HepG2 (cell line): ENCODE results near the gene TCAIM. TPM values are rescaled to one million over a fixed set of nuclear protein-coding genes. Genes with fewer than 3 reads are reported as not detected.

Experiments
- DNMT1 ChIP-seq: sonication (generic); formaldehyde crosslinking; IDR thresholded peaks from 2 replicates; pipeline ENCODE4 v1.5.1; 2020; ENCODE audit warnings: mild to moderate bottlenecking, missing genetic modification reagents
- GPN1 ChIP-seq: sonication (generic); formaldehyde crosslinking; IDR thresholded peaks from 2 replicates; pipeline ENCODE4 v1.5.1; 2020; ENCODE audit warnings: missing genetic modification reagents, borderline replicate concordance
- GTF3A ChIP-seq: sonication (generic); formaldehyde crosslinking; conservative IDR thresholded peaks from 2 replicates; pipeline ENCODE4 v1.4.0; 2020; ENCODE audit warnings: mild to moderate bottlenecking, missing genetic modification reagents
- REST ChIP-seq, 2 experiments: IDR thresholded peaks; 2 replicates each; pipeline ENCODE4 v1.6.1; 2011 to 2012; ENCODE audit warnings: low read length in 2 of 2, borderline replicate concordance in 1 of 2, low read depth in 1 of 2, mild to moderate bottlenecking in 1 of 2, moderate library complexity in 1 of 2
- SSRP1 ChIP-seq: IDR thresholded peaks from 2 replicates; pipeline ENCODE4 v1.6.1; 2016; ENCODE audit warnings: control low read depth
- ZNF142 ChIP-seq: sonication (generic); formaldehyde crosslinking; IDR thresholded peaks from 2 replicates; pipeline ENCODE4 v1.4.0; 2020; ENCODE audit warnings: missing genetic modification reagents
- ZNF556 ChIP-seq: sonication (generic); formaldehyde crosslinking; IDR thresholded peaks from 2 replicates; pipeline ENCODE4 v1.4.0; 2020; ENCODE audit warnings: mild to moderate bottlenecking, missing genetic modification reagents, borderline replicate concordance
- ZNF564 ChIP-seq: sonication (generic); formaldehyde crosslinking; IDR thresholded peaks from 2 replicates; pipeline ENCODE4 v1.8.1; 2023; ENCODE audit warnings: mild to moderate bottlenecking, missing genetic modification reagents
- ZNF577 ChIP-seq: sonication (generic); formaldehyde crosslinking; IDR thresholded peaks from 2 replicates; pipeline ENCODE4 v1.4.0; 2020; ENCODE audit warnings: mild to moderate bottlenecking, low read depth, missing genetic modification reagents, borderline replicate concordance
- polyA plus RNA-seq, 8 experiments: library from polyadenylated mRNA; depleted of rRNA in 3 of 8; stranded (reverse) in 7 of 8; unstranded in 1 of 8; fragments of >200 nt; fragmentation: Illumina TruSeq in 4 of 8; extraction: Trizol in 4 of 8; gene quantifications; 2 replicates each; pipeline versions ENCODE4 v1.2.1 to v1.2.3, GENCODE V29; 2011 to 2016; ENCODE audit warnings: low read depth in 4 of 8, missing spikeins in 1 of 8, mixed read lengths in 1 of 8; ENCODE audit not compliant: insufficient read depth in 1 of 8
- total RNA-seq, 5 experiments: library from RNA; depleted of rRNA; stranded (reverse); fragments of >200 nt; fragmentation: Illumina TruSeq; extraction: Trizol; gene quantifications; 2 replicates each; pipeline ENCODE4 v1.2.3, GENCODE V29; 2016; ENCODE audit warnings: low read depth in 1 of 5
- TF ChIP-seq, protein P1 (sequence below): sonication (generic); formaldehyde crosslinking; IDR thresholded peaks from 2 replicates; pipeline ENCODE4 v1.4.0; 2020; ENCODE audit warnings: missing genetic modification reagents
- TF ChIP-seq, protein P2 (sequence below): sonication (generic); formaldehyde crosslinking; IDR thresholded peaks from 2 replicates; pipeline ENCODE4 v1.4.0; 2020; ENCODE audit warnings: missing genetic modification reagents, borderline replicate concordance

Gene TCAIM
- total and polyA plus RNA-seq, 2 of the 13 experiments (the other 11 are each of a cell fraction or from before 2014, with no cell fraction given) = 16.9 to 22.6 TPM

GRCh38 chr3:44454258-44454657, 115.7 kb downstream of the TCAIM start (continued):
- TF ChIP-seq ZNF142 (no peak), GPN1 (CRISPR knock-in tag) (no peak), ZNF577 (CRISPR knock-in tag) (no peak), ZNF564 (CRISPR knock-in tag) (no peak), SSRP1 (CRISPR knock-in tag) (no peak), DNMT1 (no peak), ZNF556 (no peak), GTF3A (CRISPR knock-in tag) (no peak), REST (IDR thresholded peaks at IDR 0.05; ENCODE audit: borderline replicate concordance in 1 of 2, low read depth in 1 of 2, low read length in 2 of 2) (no peak)
- TF ChIP-seq, protein P1, sequence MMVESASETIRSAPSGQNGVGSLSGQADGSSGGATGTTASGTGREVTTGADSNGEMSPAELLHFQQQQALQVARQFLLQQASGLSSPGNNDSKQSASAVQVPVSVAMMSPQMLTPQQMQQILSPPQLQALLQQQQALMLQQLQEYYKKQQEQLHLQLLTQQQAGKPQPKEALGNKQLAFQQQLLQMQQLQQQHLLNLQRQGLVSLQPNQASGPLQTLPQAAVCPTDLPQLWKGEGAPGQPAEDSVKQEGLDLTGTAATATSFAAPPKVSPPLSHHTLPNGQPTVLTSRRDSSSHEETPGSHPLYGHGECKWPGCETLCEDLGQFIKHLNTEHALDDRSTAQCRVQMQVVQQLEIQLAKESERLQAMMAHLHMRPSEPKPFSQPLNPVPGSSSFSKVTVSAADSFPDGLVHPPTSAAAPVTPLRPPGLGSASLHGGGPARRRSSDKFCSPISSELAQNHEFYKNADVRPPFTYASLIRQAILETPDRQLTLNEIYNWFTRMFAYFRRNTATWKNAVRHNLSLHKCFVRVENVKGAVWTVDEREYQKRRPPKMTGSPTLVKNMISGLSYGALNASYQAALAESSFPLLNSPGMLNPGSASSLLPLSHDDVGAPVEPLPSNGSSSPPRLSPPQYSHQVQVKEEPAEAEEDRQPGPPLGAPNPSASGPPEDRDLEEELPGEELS = no peak
- TF ChIP-seq, protein P2, sequence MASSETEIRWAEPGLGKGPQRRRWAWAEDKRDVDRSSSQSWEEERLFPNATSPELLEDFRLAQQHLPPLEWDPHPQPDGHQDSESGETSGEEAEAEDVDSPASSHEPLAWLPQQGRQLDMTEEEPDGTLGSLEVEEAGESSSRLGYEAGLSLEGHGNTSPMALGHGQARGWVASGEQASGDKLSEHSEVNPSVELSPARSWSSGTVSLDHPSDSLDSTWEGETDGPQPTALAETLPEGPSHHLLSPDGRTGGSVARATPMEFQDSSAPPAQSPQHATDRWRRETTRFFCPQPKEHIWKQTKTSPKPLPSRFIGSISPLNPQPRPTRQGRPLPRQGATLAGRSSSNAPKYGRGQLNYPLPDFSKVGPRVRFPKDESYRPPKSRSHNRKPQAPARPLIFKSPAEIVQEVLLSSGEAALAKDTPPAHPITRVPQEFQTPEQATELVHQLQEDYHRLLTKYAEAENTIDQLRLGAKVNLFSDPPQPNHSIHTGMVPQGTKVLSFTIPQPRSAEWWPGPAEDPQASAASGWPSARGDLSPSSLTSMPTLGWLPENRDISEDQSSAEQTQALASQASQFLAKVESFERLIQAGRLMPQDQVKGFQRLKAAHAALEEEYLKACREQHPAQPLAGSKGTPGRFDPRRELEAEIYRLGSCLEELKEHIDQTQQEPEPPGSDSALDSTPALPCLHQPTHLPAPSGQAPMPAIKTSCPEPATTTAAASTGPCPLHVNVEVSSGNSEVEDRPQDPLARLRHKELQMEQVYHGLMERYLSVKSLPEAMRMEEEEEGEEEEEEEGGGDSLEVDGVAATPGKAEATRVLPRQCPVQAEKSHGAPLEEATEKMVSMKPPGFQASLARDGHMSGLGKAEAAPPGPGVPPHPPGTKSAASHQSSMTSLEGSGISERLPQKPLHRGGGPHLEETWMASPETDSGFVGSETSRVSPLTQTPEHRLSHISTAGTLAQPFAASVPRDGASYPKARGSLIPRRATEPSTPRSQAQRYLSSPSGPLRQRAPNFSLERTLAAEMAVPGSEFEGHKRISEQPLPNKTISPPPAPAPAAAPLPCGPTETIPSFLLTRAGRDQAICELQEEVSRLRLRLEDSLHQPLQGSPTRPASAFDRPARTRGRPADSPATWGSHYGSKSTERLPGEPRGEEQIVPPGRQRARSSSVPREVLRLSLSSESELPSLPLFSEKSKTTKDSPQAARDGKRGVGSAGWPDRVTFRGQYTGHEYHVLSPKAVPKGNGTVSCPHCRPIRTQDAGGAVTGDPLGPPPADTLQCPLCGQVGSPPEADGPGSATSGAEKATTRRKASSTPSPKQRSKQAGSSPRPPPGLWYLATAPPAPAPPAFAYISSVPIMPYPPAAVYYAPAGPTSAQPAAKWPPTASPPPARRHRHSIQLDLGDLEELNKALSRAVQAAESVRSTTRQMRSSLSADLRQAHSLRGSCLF (CRISPR knock-in tag) = no peak
